GM18951 (cell line): Measurements from ENCODE around the gene SMIM22.
"Not testable (repeated sequence)": the region's sequence is repeated elsewhere in the genome, so short reads cannot be mapped to it uniquely, and the experiment has no call there.

Experiments used
- POLR2A ChIP-seq: IDR thresholded peaks from 4 replicates; pipeline ENCODE4 v1.6.1; 2011; ENCODE audit warnings: mild to moderate bottlenecking; ENCODE audit not compliant: insufficient read length, insufficient read depth; ENCODE audit errors: extremely low read depth
- in situ Hi-C: fragments of 300-500 bp; cut with MboI; formaldehyde crosslinking; loops from one replicate; pipeline ENCODE4 v1.12.0; 2022; ENCODE audit warnings: low sequenced_read_pairs, mixed read lengths, inconsistent platforms; ENCODE audit not compliant: unreplicated experiment

The SMIM22 gene

GRCh38 chr16:4780235-4780634 is 14.9 kb upstream of the SMIM22 start:
- no peak for TF ChIP-seq POLR2A
- in situ Hi-C loops = no loop called here

GRCh38 chr16:4783251-4783950 is 11.8 kb upstream of the SMIM22 start:
- in situ Hi-C loops = no loop called here
- TF ChIP-seq POLR2A = no peak

DNA sequence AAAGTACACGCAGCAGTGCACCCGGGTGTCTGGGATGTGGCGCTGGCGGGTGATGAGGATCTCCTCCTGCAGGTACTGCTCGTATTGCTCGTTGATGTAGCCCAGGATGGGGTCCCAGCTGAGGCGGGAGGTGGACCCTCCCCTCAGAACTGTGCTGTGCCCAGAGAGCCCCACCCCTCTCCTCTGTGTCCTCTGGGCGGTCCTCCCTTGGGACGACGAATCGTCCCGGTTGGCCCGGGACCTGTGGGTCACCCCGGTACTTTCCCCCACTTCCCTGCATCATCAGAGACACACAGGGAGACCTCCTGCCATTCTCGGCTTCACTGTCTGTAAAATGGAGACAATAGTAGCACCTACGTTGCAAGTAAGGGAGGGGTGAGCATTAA is 11.2 kb upstream of the SMIM22 start:
- no peak for TF ChIP-seq POLR2A
- in situ Hi-C loops = no loop called here

DNA sequence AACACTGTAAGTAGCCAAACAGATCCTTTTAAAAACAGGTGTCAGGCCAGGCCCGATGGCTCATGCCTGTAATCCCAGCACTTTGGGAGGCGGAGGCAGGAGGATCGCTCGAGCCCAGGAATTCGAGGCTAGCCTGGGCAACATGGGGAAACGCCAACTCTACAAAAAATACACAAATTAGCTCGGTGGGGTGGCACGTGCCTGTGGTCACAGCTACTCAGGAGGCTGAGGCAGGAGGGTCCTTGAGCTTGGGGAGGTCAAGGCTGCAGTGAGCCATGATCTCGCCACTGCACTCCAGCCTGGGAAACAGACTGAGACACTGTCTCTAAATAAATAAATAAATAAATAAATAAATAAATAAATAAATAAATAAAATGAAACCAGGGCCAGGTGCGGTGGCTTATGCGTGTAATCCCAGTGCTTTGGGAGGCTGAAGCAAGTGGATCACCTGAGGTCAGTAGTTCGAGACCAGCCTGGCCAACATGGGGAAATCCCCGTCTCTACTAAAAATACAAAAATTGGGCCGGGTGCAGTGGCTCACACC is 10.7 kb upstream of the SMIM22 start:
- in situ Hi-C loops = not testable (repeated sequence)

DNA sequence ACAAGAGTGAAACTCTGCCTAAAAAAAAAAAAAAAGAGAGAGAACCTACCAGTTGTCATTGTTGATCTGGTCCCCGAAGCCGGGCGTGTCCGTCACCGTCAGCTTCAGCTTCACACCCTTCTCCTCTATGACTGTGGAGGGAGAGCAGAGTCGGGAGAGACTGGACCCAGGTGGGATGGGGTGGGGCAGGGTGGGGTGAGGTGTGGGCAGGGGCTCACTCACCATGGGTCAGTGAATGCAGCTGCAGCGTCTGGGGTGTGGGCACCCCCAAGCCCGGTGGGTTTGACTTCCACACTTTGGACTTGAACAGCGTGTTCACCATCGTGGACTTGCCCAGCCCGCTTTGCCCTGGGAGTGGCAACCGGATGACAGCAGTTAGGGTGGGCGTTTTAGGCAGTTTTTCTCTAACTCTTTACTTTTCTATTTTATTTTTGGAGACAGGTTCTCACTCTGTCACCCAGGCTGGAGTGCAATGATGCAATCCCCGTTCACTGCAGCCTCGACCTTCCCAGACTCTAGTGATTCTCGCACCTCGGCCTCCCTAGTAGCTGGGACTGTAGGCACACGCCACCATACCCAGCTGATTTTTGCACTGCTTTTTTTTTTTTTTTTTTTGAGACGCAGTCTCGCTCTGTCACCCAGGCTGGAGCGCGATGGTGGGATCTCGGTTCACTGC is 9.3 kb upstream of the SMIM22 start:
- in situ Hi-C loops = no loop called here
- no peak for TF ChIP-seq POLR2A

- in situ Hi-C loops = no loop called here
- no peak for TF ChIP-seq POLR2A
Observed at GRCh38 chr16:4787068-4787467, 8.1 kb upstream of the SMIM22 start.

GRCh38 chr16:4787627-4788482 is 7.3 kb upstream of the SMIM22 start, which contains the start of gene SEPTIN12:
SEPTIN12 (minus strand) TSS chr16:4788345; CDS start chr16:4787645, 700 bp downstream.
- in situ Hi-C loops = no loop called here
- TF ChIP-seq POLR2A = no peak

DNA sequence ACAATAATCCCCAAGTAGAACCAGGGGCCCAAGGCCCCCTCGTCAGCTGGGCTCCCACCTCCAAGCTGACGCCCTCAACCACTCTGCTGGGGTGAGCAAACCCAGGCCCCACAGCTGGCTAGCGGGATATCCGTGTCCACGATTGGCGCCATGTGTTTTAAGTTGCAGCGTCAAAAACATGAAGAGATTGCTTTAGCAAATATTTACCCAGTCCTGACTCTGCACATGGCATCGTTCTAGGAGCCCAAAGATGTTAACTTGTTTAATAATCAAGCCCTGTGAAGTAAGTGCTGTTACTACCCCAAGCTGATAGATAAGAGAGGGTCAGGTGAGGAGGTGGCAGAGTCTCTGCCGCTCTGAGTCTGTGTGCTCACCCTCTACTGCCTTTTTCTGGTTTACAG is 6.7 kb upstream of the SMIM22 start:
- in situ Hi-C loops = no loop called here
- no peak for TF ChIP-seq POLR2A

- no peak for TF ChIP-seq POLR2A
- in situ Hi-C loops = no loop called here
Observed at GRCh38 chr16:4788910-4789309, 6.3 kb upstream of the SMIM22 start.

DNA sequence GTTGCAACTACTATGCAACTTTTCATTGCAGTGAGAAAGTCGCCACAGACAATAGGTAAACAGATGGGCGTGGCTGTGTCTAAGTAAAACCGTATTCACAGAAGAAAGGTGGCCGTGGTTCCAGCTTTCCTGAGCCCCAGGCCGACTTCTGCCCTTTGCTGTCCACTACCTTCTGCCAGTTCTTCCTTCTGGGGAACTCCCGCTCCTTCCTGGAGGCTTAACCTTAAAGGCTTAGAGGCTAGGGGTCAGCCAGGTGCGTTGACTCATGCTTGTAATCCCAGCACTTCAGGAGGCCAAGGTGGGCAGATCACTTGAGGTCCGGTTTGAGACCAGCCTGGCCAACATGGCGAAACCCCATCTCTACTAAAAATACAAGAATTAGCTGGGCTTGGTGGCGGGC is 4.9 kb upstream of the SMIM22 start:
- TF ChIP-seq POLR2A = no peak
- in situ Hi-C loops = no loop called here

- no peak for TF ChIP-seq POLR2A
- in situ Hi-C loops = no loop called here
Observed at GRCh38 chr16:4790871-4791270, 4.3 kb upstream of the SMIM22 start.

- in situ Hi-C loops = no loop called here
- no peak for TF ChIP-seq POLR2A
Observed at GRCh38 chr16:4792951-4793513, 2.1 kb upstream of the SMIM22 start.
